Measurements from ENCODE around the gene CCSER2.

The CCSER2 gene

DNA sequence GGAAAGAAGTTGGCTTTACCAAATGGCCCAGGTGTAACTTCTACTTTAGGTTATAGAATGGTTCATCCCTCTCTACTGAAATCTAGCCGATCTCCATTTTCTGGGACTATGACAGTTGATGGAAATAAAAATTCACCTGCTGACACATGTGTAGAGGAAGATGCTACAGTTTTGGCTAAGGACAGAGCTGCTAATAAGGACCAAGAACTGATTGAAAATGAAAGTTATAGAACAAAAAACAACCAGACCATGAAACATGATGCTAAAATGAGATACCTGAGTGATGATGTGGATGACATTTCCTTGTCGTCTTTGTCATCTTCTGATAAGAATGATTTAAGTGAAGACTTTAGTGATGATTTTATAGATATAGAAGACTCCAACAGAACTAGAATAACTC, 43.6 kb downstream of the CCSER2 start:
- DNase-seq (ENCODE audit: low read depth): no peak
- H3K4me3 ChIP-seq (ENCODE audit: low read length): no peak overlapping the region
- no peak for TF ChIP-seq CTCF (conservative IDR thresholded peaks at IDR 0.05; ENCODE audit: low read length)

- TF ChIP-seq CTCF (conservative IDR thresholded peaks at IDR 0.05; ENCODE audit: low read length): no peak
- no peak overlapping the region for H3K4me3 ChIP-seq (ENCODE audit: low read length)
- DNase-seq (ENCODE audit: low read depth): no peak
Measured at GRCh38 chr10:84373000-84373399, 44.6 kb downstream of the CCSER2 start.

GRCh38 chr10:84374455-84374854, 46.1 kb downstream of the CCSER2 start:
- no peak for DNase-seq (ENCODE audit: low read depth)
- no peak overlapping the region for H3K4me3 ChIP-seq (ENCODE audit: low read length)
- no peak for TF ChIP-seq CTCF (conservative IDR thresholded peaks at IDR 0.05; ENCODE audit: low read length)

DNA sequence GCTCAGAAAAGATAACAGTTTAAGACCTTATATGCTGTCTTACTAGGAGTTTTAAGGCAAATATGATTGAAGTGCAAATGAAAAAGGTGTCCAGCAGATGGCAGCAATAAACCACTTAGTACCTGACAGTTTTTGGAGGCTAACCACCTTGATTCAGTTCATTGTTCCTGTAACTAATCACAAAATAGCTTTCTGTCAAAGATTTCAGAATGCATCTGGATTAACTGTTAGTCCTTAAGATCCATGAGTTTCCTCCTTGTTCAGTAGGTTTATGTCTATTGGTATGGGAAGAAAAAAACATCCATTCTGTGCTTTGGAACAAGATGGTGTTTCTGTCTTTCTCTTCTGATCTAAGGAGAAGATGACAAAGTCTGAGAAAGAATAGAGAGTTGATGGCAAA, 46.6 kb downstream of the CCSER2 start:
- no peak overlapping the region for H3K4me3 ChIP-seq (ENCODE audit: low read length)
- DNase-seq (ENCODE audit: low read depth): peak; percentile 53
- peak; percentile 69 for TF ChIP-seq CTCF (conservative IDR thresholded peaks at IDR 0.05; ENCODE audit: low read length)

- TF ChIP-seq CTCF (conservative IDR thresholded peaks at IDR 0.05; ENCODE audit: low read length): no peak
- H3K4me3 ChIP-seq (ENCODE audit: low read length): no peak overlapping the region
- DNase-seq (ENCODE audit: low read depth): no peak
Measured at GRCh38 chr10:84375881-84376280, 47.5 kb downstream of the CCSER2 start.

GRCh38 chr10:84388148-84388547, 59.8 kb downstream of the CCSER2 start:
- no peak overlapping the region for H3K4me3 ChIP-seq (ENCODE audit: low read length)
- TF ChIP-seq CTCF (conservative IDR thresholded peaks at IDR 0.05; ENCODE audit: low read length): no peak
- no peak for DNase-seq (ENCODE audit: low read depth)

- no peak for DNase-seq (ENCODE audit: low read depth)
- no peak for TF ChIP-seq CTCF (conservative IDR thresholded peaks at IDR 0.05; ENCODE audit: low read length)
- H3K4me3 ChIP-seq (ENCODE audit: low read length): no peak overlapping the region
Measured at GRCh38 chr10:84390364-84390763, 62.0 kb downstream of the CCSER2 start.
